PC-3 (cell line): Measurements from ENCODE around the gene ARPC4.

ENCODE experiments used
- EZH2 ChIP-seq: fragments of 300-600 bp; sonication (generic); IDR thresholded peaks from one replicate; pipeline ENCODE4 v1.6.1; 2017; ENCODE audit warnings: antibody characterized with exemption, mild to moderate bottlenecking, low read length; ENCODE audit not compliant: unreplicated experiment
- EZH2phosphoT487 ChIP-seq: fragments of 300-600 bp; sonication (generic); IDR thresholded peaks from 2 replicates; pipeline ENCODE4 v1.6.1; 2018; ENCODE audit warnings: mild to moderate bottlenecking, antibody characterized with exemption, low read length, borderline replicate concordance
- TF ChIP-seq, protein P1 (sequence below): fragments of 300-600 bp; sonication (generic); conservative IDR thresholded peaks from 2 replicates; pipeline ENCODE4 v1.5.1; 2017; ENCODE audit warnings: antibody characterized with exemption, low read depth, mild to moderate bottlenecking, low read length

DNA sequence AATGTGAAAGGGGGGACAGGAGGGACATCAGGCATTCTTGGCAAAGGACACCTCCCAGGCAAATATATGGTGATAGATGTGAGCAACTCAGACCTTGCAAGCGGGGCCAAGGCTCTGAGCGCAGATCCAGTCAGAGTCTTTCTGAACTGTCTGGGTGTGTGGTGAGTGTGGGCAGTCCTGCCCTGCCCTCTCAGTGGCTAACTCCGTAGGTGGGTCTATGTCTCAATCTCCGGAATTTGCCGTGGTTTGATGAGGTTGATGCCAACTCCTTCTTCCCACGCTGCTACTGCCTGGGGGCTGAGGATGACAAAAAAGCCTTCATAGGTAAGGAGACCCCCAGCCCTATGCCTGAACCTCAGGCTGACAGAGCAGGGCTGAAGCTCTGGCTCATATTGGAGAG lies 24.6 kb downstream of the ARPC4 start:
- TF ChIP-seq, protein P1, sequence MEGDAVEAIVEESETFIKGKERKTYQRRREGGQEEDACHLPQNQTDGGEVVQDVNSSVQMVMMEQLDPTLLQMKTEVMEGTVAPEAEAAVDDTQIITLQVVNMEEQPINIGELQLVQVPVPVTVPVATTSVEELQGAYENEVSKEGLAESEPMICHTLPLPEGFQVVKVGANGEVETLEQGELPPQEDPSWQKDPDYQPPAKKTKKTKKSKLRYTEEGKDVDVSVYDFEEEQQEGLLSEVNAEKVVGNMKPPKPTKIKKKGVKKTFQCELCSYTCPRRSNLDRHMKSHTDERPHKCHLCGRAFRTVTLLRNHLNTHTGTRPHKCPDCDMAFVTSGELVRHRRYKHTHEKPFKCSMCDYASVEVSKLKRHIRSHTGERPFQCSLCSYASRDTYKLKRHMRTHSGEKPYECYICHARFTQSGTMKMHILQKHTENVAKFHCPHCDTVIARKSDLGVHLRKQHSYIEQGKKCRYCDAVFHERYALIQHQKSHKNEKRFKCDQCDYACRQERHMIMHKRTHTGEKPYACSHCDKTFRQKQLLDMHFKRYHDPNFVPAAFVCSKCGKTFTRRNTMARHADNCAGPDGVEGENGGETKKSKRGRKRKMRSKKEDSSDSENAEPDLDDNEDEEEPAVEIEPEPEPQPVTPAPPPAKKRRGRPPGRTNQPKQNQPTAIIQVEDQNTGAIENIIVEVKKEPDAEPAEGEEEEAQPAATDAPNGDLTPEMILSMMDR: no peak
- TF ChIP-seq EZH2 (no peak), EZH2phosphoT487 (no peak)
